Measurements from ENCODE around the gene DHRSX.

DHRSX gene

GRCh38 chrX:2452799-2453198 lies 48.0 kb downstream of the DHRSX start:
- H3K27ac Mint-ChIP-seq: no peak overlapping the region
- no peak overlapping the region for H3K4me3 Mint-ChIP-seq
- H3K27me3 Mint-ChIP-seq (ENCODE audit: low read depth): no peaks in the 10 kb centered on the region
- H3K9me3 Mint-ChIP-seq: peaks cover 6% of the 10 kb centered on the region
- no peaks in the 10 kb centered on the region for H3K36me3 Mint-ChIP-seq (ENCODE audit: low read depth)
- H3K4me1 Mint-ChIP-seq (ENCODE audit: low read depth): no peaks in the 10 kb centered on the region
- no peak for DNase-seq (ENCODE audit: low spot score)

GRCh38 chrX:2452317-2452784 lies 48.4 kb downstream of the DHRSX start:
- H3K27me3 Mint-ChIP-seq (ENCODE audit: low read depth): no peaks in the 10 kb centered on the region
- H3K4me1 Mint-ChIP-seq (ENCODE audit: low read depth): no peaks in the 10 kb centered on the region
- H3K9me3 Mint-ChIP-seq: peaks cover 10% of the 10 kb centered on the region
- no peak for DNase-seq (ENCODE audit: low spot score)
- H3K27ac Mint-ChIP-seq: no peak overlapping the region
- H3K36me3 Mint-ChIP-seq (ENCODE audit: low read depth): peaks cover 4% of the 10 kb centered on the region
- H3K4me3 Mint-ChIP-seq: no peak overlapping the region

DNA sequence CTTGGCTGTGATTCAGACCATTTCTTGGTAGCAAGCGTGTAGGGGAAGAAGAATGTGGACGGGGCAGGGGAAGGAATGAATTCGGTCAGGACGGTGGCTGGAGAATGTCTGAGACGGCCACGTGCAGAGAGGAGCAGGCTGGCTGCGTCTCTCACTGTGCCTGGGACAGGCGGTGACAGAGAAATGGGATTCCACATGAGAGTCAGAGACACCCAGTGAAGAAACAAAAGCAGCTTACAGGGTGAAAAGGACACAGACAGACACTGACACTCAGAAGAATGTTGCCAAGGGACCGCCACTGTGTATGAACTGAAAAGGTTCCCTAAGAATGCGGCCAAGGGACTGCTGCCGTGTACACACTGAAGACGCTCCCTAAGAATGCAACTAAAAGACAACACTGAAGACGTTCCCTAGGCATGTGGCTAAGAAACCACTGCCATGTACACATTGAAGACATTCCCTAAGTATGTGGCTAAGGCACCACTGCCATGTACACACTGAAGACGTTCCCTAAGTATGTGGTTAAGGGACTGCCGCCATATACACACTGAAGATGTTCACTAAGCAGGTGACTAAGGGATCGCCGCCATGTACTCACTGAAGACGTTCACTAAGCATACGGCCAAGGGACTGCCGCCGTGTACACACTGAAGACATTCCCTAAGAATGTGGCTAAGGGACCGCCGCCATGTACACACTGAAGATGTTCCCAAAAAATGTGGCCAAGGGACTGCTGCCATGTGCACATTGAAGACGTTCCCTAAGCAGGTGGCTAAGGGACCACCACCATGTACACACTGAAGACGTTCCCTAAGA lies 49.1 kb downstream of the DHRSX start:
- no peaks in the 10 kb centered on the region for H3K4me1 Mint-ChIP-seq (ENCODE audit: low read depth)
- no peak overlapping the region for H3K27ac Mint-ChIP-seq
- DNase-seq (ENCODE audit: low spot score): no peak
- H3K9me3 Mint-ChIP-seq: peaks cover 15% of the 10 kb centered on the region
- H3K36me3 Mint-ChIP-seq (ENCODE audit: low read depth): peaks cover 9% of the 10 kb centered on the region
- H3K4me3 Mint-ChIP-seq: no peak overlapping the region
- H3K27me3 Mint-ChIP-seq (ENCODE audit: low read depth): no peaks in the 10 kb centered on the region

GRCh38 chrX:2450681-2451080 lies 50.1 kb downstream of the DHRSX start:
- H3K27ac Mint-ChIP-seq: no peak overlapping the region
- no peak overlapping the region for H3K4me3 Mint-ChIP-seq

GRCh38 chrX:2449135-2449886 lies 51.5 kb downstream of the DHRSX start:
- H3K4me1 Mint-ChIP-seq (ENCODE audit: low read depth): no peaks in the 10 kb centered on the region

More at GRCh38 chrX:2450681-2451080, 50.1 kb downstream of the DHRSX start:
- H3K36me3 Mint-ChIP-seq (ENCODE audit: low read depth): peaks cover 10% of the 10 kb centered on the region
- no peaks in the 10 kb centered on the region for H3K4me1 Mint-ChIP-seq (ENCODE audit: low read depth)
- H3K27me3 Mint-ChIP-seq (ENCODE audit: low read depth): no peaks in the 10 kb centered on the region
- DNase-seq (ENCODE audit: low spot score): no peak
- H3K9me3 Mint-ChIP-seq: peaks cover 19% of the 10 kb centered on the region

GRCh38 chrX:2447484-2447883 lies 53.3 kb downstream of the DHRSX start:
- Mint-ChIP-seq H3K9me3 (peaks cover 19% of the 10 kb centered on the region), H3K27ac (no peak overlapping the region), H3K27me3 (ENCODE audit: low read depth) (no peaks in the 10 kb centered on the region), H3K4me1 (ENCODE audit: low read depth) (no peaks in the 10 kb centered on the region), H3K4me3 (no peak overlapping the region), H3K36me3 (ENCODE audit: low read depth) (peaks cover 12% of the 10 kb centered on the region)
- no peak for DNase-seq (ENCODE audit: low spot score)

More at GRCh38 chrX:2449135-2449886, 51.5 kb downstream of the DHRSX start:
- Mint-ChIP-seq H3K27ac (no peak overlapping the region), H3K9me3 (peaks cover 19% of the 10 kb centered on the region), H3K27me3 (ENCODE audit: low read depth) (no peaks in the 10 kb centered on the region), H3K36me3 (ENCODE audit: low read depth) (peaks cover 10% of the 10 kb centered on the region), H3K4me3 (no peak overlapping the region)
- DNase-seq (ENCODE audit: low spot score): no peak

DNA sequence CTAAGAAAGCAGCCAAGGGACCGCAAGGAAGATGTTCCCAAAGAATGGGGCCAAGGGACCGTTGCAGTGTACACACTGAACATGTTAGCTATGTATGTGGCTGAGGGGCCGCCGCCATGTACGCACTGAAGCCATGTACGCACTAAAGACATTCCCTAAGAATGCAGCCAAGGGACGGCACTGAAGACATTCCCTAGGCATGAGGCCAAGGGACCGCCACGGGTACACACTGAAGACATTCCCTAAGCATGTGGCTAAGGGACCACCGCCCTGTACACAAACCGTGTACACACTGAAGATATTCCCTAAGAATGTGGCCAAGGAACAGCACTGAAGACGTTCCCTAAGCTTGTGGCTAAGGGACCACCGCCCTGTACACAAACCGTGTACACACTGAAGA lies 54.0 kb downstream of the DHRSX start:
- Mint-ChIP-seq H3K36me3 (ENCODE audit: low read depth) (peaks cover 12% of the 10 kb centered on the region), H3K27me3 (ENCODE audit: low read depth) (no peaks in the 10 kb centered on the region), H3K9me3 (peaks cover 17% of the 10 kb centered on the region), H3K4me1 (ENCODE audit: low read depth) (no peaks in the 10 kb centered on the region), H3K4me3 (no peak overlapping the region), H3K27ac (no peak overlapping the region)
- no peak for DNase-seq (ENCODE audit: low spot score)

- peaks cover 21% of the 10 kb centered on the region for H3K9me3 Mint-ChIP-seq
- no peaks in the 10 kb centered on the region for H3K27me3 Mint-ChIP-seq (ENCODE audit: low read depth)
- DNase-seq (ENCODE audit: low spot score): no peak
- H3K36me3 Mint-ChIP-seq (ENCODE audit: low read depth): peaks cover 17% of the 10 kb centered on the region
- H3K27ac Mint-ChIP-seq: no peak overlapping the region
- no peaks in the 10 kb centered on the region for H3K4me1 Mint-ChIP-seq (ENCODE audit: low read depth)
- H3K4me3 Mint-ChIP-seq: no peak overlapping the region
These were observed 54.8 kb downstream of the DHRSX start for GRCh38 chrX:2445662-2446623.

- no peak for DNase-seq (ENCODE audit: low spot score)
These were observed 58.1 kb downstream of the DHRSX start for GRCh38 chrX:2442694-2443093.

DNA sequence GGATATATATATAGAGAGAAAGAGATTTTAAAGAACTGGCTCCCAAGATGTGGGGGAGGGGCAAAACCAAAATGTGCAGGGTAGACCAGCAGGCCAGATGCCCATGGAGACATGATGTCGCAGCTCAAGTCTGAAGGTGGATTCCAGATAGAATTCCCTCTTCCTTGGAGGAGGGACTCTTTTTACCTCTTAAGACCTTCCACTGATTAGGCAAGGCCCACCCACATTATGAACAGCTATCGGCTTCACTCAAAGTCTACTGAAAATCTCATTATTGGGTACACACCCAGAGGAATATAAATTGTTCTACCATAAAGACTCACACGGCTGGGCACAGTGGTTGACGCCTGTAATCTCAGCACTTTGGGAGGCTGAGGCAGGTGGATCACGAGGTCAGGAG lies 59.3 kb downstream of the DHRSX start:
- Mint-ChIP-seq H3K27ac (no peak overlapping the region), H3K36me3 (ENCODE audit: low read depth) (peaks cover 20% of the 10 kb centered on the region), H3K9me3 (peaks cover 11% of the 10 kb centered on the region), H3K4me3 (no peak overlapping the region), H3K27me3 (ENCODE audit: low read depth) (no peaks in the 10 kb centered on the region), H3K4me1 (ENCODE audit: low read depth) (no peaks in the 10 kb centered on the region)
- DNase-seq (ENCODE audit: low spot score): no peak

More at GRCh38 chrX:2442694-2443093, 58.1 kb downstream of the DHRSX start:
- H3K36me3 Mint-ChIP-seq (ENCODE audit: low read depth): peaks cover 28% of the 10 kb centered on the region
- no peaks in the 10 kb centered on the region for H3K27me3 Mint-ChIP-seq (ENCODE audit: low read depth)
- no peak overlapping the region for H3K27ac Mint-ChIP-seq
- peaks cover 22% of the 10 kb centered on the region for H3K9me3 Mint-ChIP-seq
- H3K4me1 Mint-ChIP-seq (ENCODE audit: low read depth): no peaks in the 10 kb centered on the region
- H3K4me3 Mint-ChIP-seq: no peak overlapping the region

DNA sequence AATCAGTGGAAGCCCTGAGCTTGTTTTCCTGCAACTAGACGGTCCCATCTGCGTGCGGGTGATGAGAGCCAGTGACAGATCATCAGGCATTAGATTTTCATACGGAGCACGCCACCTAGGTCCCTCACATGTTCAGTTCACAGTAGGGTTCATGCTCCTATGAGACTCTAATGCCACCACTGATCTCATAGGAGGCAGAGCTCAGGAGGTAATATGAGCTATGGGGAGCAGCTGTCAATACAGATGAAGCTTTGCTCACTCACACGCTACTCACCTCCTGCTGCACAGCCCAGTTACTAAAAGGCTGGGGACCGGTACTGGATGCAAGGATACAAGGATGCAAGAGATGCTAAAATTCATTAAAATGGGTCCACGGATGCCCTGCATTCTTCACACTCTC lies 61.2 kb downstream of the DHRSX start:
- H3K27ac Mint-ChIP-seq: no peak overlapping the region
- H3K9me3 Mint-ChIP-seq: peaks cover 9% of the 10 kb centered on the region

DNA sequence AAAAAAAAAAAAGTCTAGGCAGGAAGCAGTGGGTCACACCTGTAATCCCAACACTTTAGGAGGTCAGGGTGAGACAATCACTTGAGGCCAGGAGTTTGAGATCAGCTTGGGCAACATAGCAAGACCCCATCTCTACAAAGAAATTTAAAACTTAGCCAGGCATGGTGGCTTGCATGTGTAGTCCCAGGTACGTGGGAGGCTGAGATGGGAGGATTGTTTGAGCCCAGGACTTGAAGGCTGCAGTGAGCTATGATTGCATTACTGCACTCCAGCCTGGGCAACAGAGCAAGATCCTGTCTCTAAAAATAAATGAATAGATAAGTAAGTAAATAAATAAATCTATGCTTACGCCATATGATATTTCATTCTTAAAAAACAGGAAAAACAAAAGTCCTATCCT lies 65.3 kb downstream of the DHRSX start:
- DNase-seq (ENCODE audit: low spot score): no peak
- Mint-ChIP-seq H3K27ac (no peak overlapping the region), H3K4me1 (ENCODE audit: low read depth) (no peaks in the 10 kb centered on the region), H3K27me3 (ENCODE audit: low read depth) (no peaks in the 10 kb centered on the region), H3K9me3 (peaks cover 12% of the 10 kb centered on the region), H3K36me3 (ENCODE audit: low read depth) (peaks cover 22% of the 10 kb centered on the region), H3K4me3 (no peak overlapping the region)

More for the DNA sequence above, 61.2 kb downstream of the DHRSX start:
- H3K27me3 Mint-ChIP-seq (ENCODE audit: low read depth): no peaks in the 10 kb centered on the region
- no peak for DNase-seq (ENCODE audit: low spot score)
- peaks cover 24% of the 10 kb centered on the region for H3K36me3 Mint-ChIP-seq (ENCODE audit: low read depth)
- no peaks in the 10 kb centered on the region for H3K4me1 Mint-ChIP-seq (ENCODE audit: low read depth)
- H3K4me3 Mint-ChIP-seq: no peak overlapping the region

GRCh38 chrX:2434270-2435163 lies 66.3 kb downstream of the DHRSX start:
- Mint-ChIP-seq H3K9me3 (peaks cover 12% of the 10 kb centered on the region), H3K27me3 (ENCODE audit: low read depth) (no peaks in the 10 kb centered on the region), H3K27ac (no peak overlapping the region), H3K36me3 (ENCODE audit: low read depth) (peaks cover 16% of the 10 kb centered on the region), H3K4me1 (ENCODE audit: low read depth) (no peaks in the 10 kb centered on the region), H3K4me3 (no peak overlapping the region)
- DNase-seq (ENCODE audit: low spot score): no peak

All from T-helper 2 cell treated with Interferon-gamma antibody and Interleukin-4, amounts not matched to agents 5 μg/mL and 100 μg/mL, for 36 hours (primary cell).